Mesothelial cell of epicardium (in vitro differentiated cells): ENCODE data around the gene TSSK6. TPM values are rescaled to one million over a fixed set of nuclear protein-coding genes. Genes with fewer than 3 reads are reported as not detected.

Experiments used
- DNase-seq, 2 experiments: peaks; one replicate each; pipeline ENCODE4 v3.0.0; 2021; ENCODE audit warnings: low spot score in 2 of 2; ENCODE audit not compliant: unreplicated experiment in 2 of 2
- H3K27ac Mint-ChIP-seq: 2 replicates; pipeline ENCODE4 v1.8.0; 2021; ENCODE audit warnings: mixed read lengths
- H3K27me3 Mint-ChIP-seq: 2 replicates; pipeline ENCODE4 v1.8.0; 2021; ENCODE audit warnings: low read depth, mixed read lengths
- H3K36me3 Mint-ChIP-seq: 2 replicates; pipeline ENCODE4 v1.8.0; 2021; ENCODE audit warnings: mixed read lengths
- H3K4me1 Mint-ChIP-seq: 2 replicates; pipeline ENCODE4 v1.8.0; 2021; ENCODE audit warnings: mixed read lengths
- H3K4me3 Mint-ChIP-seq: 2 replicates; pipeline ENCODE4 v1.8.0; 2021; ENCODE audit warnings: mild to moderate bottlenecking, moderate library complexity, mixed read lengths
- H3K9me3 Mint-ChIP-seq: 2 replicates; pipeline ENCODE4 v1.8.0; 2021; ENCODE audit warnings: mixed read lengths
- total RNA-seq: library from RNA; stranded (reverse); gene quantifications from 3 replicates; pipeline ENCODE4 v1.2.1, GENCODE V29; 2021
- TF ChIP-seq, protein P1 (sequence below): fragments of 200-600 bp; sonication (generic); IDR thresholded peaks from one replicate; pipeline ENCODE4 v1.5.0; 2021; ENCODE audit warnings: antibody characterized with exemption; ENCODE audit not compliant: unreplicated experiment

TSSK6 gene
- total RNA-seq, 1 donor from 2014 or later, result 2.1 TPM

DNA sequence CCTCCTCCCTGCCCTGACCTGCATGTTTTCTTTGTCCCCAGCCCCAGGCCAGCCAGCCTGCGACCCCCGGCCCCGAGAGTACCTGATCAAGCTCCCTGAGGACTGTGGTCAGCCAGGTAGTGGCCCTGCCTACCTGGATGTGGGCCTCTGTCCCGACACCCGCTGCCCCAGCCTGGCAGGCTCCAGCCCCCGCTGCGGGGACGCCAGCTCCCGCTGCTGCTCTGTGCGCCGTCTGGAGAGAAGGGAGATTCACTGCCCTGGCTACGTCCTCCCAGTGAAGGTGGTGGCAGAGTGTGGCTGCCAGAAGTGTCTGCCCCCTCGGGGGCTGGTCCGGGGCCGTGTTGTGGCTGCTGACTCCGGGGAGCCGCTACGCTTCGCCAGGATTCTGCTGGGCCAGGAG lies 28.3 kb upstream of the TSSK6 start:
- Mint-ChIP-seq H3K4me3 (no peak overlapping the region), H3K27ac (no peak overlapping the region), H3K36me3 (no peaks in the 10 kb centered on the region), H3K9me3 (no peaks in the 10 kb centered on the region), H3K27me3 (peaks cover 4% of the 10 kb centered on the region), H3K4me1 (peaks cover 11% of the 10 kb centered on the region)
- no peak for DNase-seq
- TF ChIP-seq, protein P1, sequence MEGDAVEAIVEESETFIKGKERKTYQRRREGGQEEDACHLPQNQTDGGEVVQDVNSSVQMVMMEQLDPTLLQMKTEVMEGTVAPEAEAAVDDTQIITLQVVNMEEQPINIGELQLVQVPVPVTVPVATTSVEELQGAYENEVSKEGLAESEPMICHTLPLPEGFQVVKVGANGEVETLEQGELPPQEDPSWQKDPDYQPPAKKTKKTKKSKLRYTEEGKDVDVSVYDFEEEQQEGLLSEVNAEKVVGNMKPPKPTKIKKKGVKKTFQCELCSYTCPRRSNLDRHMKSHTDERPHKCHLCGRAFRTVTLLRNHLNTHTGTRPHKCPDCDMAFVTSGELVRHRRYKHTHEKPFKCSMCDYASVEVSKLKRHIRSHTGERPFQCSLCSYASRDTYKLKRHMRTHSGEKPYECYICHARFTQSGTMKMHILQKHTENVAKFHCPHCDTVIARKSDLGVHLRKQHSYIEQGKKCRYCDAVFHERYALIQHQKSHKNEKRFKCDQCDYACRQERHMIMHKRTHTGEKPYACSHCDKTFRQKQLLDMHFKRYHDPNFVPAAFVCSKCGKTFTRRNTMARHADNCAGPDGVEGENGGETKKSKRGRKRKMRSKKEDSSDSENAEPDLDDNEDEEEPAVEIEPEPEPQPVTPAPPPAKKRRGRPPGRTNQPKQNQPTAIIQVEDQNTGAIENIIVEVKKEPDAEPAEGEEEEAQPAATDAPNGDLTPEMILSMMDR, result no peak

- TF ChIP-seq, protein P1, result no peak
- Mint-ChIP-seq H3K4me3 (no peak overlapping the region), H3K36me3 (no peaks in the 10 kb centered on the region), H3K27me3 (peaks cover 6% of the 10 kb centered on the region), H3K4me1 (peaks cover 14% of the 10 kb centered on the region), H3K9me3 (no peaks in the 10 kb centered on the region), H3K27ac (no peak overlapping the region)
- DNase-seq, result no peak
Measured at GRCh38 chr19:19543101-19543500, 27.8 kb upstream of the TSSK6 start.

DNA sequence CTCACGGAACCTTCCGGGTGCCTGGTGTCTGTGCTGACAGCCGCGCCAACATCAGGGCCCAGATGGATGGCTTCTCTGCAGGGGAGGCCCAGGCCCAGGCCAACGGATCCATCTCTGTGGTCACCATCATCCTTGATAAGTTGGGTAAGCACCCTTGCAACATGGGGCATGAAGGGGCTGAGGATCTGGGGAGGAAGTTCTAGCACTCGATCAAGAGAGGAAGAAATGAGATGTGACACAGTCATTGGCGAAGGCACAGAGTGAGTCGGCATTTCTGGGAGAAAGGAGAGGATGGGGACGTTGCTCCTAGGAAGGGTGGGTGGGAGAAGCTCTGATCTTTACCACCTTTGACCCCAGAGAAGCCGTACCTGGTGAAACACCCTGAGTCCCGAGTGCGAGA lies 27.2 kb upstream of the TSSK6 start:
- Mint-ChIP-seq H3K4me1 (peaks cover 14% of the 10 kb centered on the region), H3K27ac (no peak overlapping the region), H3K4me3 (no peak overlapping the region), H3K27me3 (peaks cover 6% of the 10 kb centered on the region), H3K36me3 (no peaks in the 10 kb centered on the region), H3K9me3 (no peaks in the 10 kb centered on the region)
- TF ChIP-seq, protein P1, result no peak
- no peak for DNase-seq

GRCh38 chr19:19541616-19542015 lies 26.3 kb upstream of the TSSK6 start:
- H3K4me1 Mint-ChIP-seq, result peaks cover 14% of the 10 kb centered on the region
- H3K27ac Mint-ChIP-seq, result no peak overlapping the region
- H3K36me3 Mint-ChIP-seq, result no peaks in the 10 kb centered on the region
- H3K9me3 Mint-ChIP-seq, result no peaks in the 10 kb centered on the region
- DNase-seq, result no peak
- peaks cover 6% of the 10 kb centered on the region for H3K27me3 Mint-ChIP-seq
- H3K4me3 Mint-ChIP-seq, result no peak overlapping the region
- TF ChIP-seq, protein P1, result no peak

DNA sequence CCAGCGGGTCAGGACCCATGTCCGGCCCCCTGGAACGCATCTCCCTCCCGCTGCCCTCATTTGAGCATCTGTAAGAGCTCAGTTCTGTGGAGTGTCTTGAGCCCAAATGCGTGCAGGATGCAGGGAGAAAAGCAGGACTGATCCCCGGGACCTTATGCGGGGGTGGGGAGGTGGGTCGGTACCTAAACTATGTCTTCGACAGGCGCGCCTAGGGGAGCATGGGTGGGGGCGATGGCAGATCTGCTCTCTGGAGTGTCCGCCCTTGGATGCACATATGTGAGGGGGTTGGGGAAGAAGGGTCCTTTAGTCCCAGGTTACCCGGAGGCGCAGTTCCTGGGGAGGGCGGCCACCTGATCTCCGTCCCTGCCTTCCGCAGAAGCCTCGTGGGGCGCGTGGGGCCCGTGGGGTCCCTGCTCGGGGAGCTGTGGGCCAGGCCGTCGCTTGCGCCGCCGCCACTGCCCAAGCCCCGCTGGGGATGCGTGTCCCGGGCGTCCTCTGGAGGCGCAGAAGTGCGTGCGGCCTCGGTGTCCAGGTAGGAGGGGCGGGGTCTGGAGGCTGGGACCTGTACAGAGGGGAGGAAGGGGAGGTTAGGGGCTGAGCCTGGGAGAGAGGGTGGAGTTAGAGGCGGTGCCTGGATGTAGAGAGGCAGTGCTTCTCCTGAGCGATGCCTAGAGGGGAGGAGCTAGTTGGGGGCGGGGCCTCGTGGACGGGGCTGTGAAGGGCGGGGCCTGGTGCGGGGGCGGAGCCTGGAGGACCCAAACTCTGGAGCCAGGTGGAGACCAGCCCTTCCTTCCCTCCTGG lies 25.6 kb upstream of the TSSK6 start:
- no peaks in the 10 kb centered on the region for H3K9me3 Mint-ChIP-seq
- peaks cover 14% of the 10 kb centered on the region for H3K4me1 Mint-ChIP-seq
- DNase-seq, result peak in 1 of 2 experiments; percentile 58
- H3K36me3 Mint-ChIP-seq, result no peaks in the 10 kb centered on the region
- H3K27ac Mint-ChIP-seq, result no peak overlapping the region
- TF ChIP-seq, protein P1, result no peak
- H3K4me3 Mint-ChIP-seq, result no peak overlapping the region
- H3K27me3 Mint-ChIP-seq, result peaks cover 6% of the 10 kb centered on the region
